Measurements from ENCODE around the gene ZNF311. TPM values are rescaled to one million over a fixed set of nuclear protein-coding genes. Genes with fewer than 3 reads are reported as not detected.

The ZNF311 gene
- polyA plus RNA-seq, 3 donors from 2014 or later: not detected

Other genes with a start within 250 kb of the ZNF311 start
- 10 to 100 TPM; 30.2 to 51.1 (median 43.0) TPM for gene TRIM27, start 81.3 kb downstream of the ZNF311 start, polyA plus RNA-seq
- not detected for gene OR2W1, start 39.9 kb upstream of the ZNF311 start, polyA plus RNA-seq
- not detected for gene OR2B3, start 82.0 kb upstream of the ZNF311 start, polyA plus RNA-seq
- not detected for gene OR2J1, start 94.2 kb upstream of the ZNF311 start, polyA plus RNA-seq
- gene OR2J3, start 102.7 kb upstream of the ZNF311 start, polyA plus RNA-seq: not detected
- not detected for gene OR2J2, start 165.6 kb upstream of the ZNF311 start, polyA plus RNA-seq

Measured in immature natural killer cell (primary cell).